Measurements from ENCODE around the gene RPL39. TPM values are rescaled to one million over a fixed set of nuclear protein-coding genes. Genes with fewer than 3 reads are reported as not detected.
"Not testable (repeated sequence)": the region's sequence is repeated elsewhere in the genome, so short reads cannot be mapped to it uniquely, and the experiment has no call there.

RPL39 gene
- total RNA-seq, 1 donor from 2014 or later: 2,086 TPM

GRCh38 chrX:119790977-119791436, 423 bp downstream of the RPL39 start:
- Mint-ChIP-seq H3K9me3 (peaks cover 4% of the 10 kb centered on the region), H3K36me3 (peaks cover 2% of the 10 kb centered on the region), H3K27ac (peak overlapping the region; percentile 97), H3K4me1 (peaks cover 15% of the 10 kb centered on the region), H3K4me3 (peak overlapping the region; percentile 94), H3K27me3 (ENCODE audit: low read depth) (no peaks in the 10 kb centered on the region)
- no peak for DNase-seq (ENCODE audit: low spot score in 2 of 2, unreplicated experiment in 2 of 2)
- TF ChIP-seq, protein P1, sequence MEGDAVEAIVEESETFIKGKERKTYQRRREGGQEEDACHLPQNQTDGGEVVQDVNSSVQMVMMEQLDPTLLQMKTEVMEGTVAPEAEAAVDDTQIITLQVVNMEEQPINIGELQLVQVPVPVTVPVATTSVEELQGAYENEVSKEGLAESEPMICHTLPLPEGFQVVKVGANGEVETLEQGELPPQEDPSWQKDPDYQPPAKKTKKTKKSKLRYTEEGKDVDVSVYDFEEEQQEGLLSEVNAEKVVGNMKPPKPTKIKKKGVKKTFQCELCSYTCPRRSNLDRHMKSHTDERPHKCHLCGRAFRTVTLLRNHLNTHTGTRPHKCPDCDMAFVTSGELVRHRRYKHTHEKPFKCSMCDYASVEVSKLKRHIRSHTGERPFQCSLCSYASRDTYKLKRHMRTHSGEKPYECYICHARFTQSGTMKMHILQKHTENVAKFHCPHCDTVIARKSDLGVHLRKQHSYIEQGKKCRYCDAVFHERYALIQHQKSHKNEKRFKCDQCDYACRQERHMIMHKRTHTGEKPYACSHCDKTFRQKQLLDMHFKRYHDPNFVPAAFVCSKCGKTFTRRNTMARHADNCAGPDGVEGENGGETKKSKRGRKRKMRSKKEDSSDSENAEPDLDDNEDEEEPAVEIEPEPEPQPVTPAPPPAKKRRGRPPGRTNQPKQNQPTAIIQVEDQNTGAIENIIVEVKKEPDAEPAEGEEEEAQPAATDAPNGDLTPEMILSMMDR (IDR thresholded peaks at IDR 0.05; ENCODE audit: unreplicated experiment): no peak

GRCh38 chrX:119784747-119785446, 6.5 kb downstream of the RPL39 start:
- Mint-ChIP-seq H3K4me3 (no peak overlapping the region), H3K36me3 (peaks cover 19% of the 10 kb centered on the region)

GRCh38 chrX:119783026-119783425, 8.4 kb downstream of the RPL39 start:
- TF ChIP-seq, protein P1 (IDR thresholded peaks at IDR 0.05; ENCODE audit: unreplicated experiment): no peak
- Mint-ChIP-seq H3K36me3 (peaks cover 19% of the 10 kb centered on the region), H3K27ac (no peak overlapping the region), H3K4me3 (no peak overlapping the region), H3K9me3 (no peaks in the 10 kb centered on the region), H3K4me1 (peaks cover 3% of the 10 kb centered on the region), H3K27me3 (ENCODE audit: low read depth) (no peaks in the 10 kb centered on the region)
- no peak for DNase-seq (ENCODE audit: low spot score in 2 of 2, unreplicated experiment in 2 of 2)

More at GRCh38 chrX:119784747-119785446, 6.5 kb downstream of the RPL39 start:
- no peak for DNase-seq (ENCODE audit: low spot score in 2 of 2, unreplicated experiment in 2 of 2)
- no peak overlapping the region for H3K27ac Mint-ChIP-seq
- no peaks in the 10 kb centered on the region for H3K9me3 Mint-ChIP-seq
- no peaks in the 10 kb centered on the region for H3K27me3 Mint-ChIP-seq (ENCODE audit: low read depth)
- TF ChIP-seq, protein P1 (IDR thresholded peaks at IDR 0.05; ENCODE audit: unreplicated experiment): no peak
- H3K4me1 Mint-ChIP-seq: peaks cover 14% of the 10 kb centered on the region

DNA sequence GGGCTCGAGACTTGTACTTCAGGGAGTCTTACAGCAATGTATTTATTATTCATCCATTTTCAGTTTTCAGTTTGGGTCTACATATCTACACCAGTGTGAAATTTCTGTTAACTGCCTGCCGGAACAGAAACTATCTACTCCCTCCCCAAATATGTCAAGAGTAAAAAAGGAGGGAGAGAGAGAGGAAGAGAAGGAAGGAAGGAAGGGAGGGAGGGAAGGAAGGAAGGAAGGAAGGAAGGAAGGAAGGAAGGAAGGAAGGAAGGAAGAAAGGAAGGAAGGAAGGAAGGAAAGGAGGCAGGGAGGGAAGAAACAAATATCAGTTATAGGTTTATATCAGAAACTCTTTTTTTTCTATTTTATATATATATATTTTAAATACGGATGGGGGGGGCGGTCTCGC, 12.6 kb downstream of the RPL39 start:
- Mint-ChIP-seq H3K4me1 (no peaks in the 10 kb centered on the region), H3K9me3 (peaks cover 8% of the 10 kb centered on the region), H3K4me3 (no peak overlapping the region), H3K27me3 (ENCODE audit: low read depth) (no peaks in the 10 kb centered on the region), H3K27ac (no peak overlapping the region), H3K36me3 (peaks cover 10% of the 10 kb centered on the region)
- DNase-seq (ENCODE audit: low spot score in 2 of 2, unreplicated experiment in 2 of 2): no peak
- TF ChIP-seq, protein P1 (IDR thresholded peaks at IDR 0.05; ENCODE audit: unreplicated experiment): no peak

DNA sequence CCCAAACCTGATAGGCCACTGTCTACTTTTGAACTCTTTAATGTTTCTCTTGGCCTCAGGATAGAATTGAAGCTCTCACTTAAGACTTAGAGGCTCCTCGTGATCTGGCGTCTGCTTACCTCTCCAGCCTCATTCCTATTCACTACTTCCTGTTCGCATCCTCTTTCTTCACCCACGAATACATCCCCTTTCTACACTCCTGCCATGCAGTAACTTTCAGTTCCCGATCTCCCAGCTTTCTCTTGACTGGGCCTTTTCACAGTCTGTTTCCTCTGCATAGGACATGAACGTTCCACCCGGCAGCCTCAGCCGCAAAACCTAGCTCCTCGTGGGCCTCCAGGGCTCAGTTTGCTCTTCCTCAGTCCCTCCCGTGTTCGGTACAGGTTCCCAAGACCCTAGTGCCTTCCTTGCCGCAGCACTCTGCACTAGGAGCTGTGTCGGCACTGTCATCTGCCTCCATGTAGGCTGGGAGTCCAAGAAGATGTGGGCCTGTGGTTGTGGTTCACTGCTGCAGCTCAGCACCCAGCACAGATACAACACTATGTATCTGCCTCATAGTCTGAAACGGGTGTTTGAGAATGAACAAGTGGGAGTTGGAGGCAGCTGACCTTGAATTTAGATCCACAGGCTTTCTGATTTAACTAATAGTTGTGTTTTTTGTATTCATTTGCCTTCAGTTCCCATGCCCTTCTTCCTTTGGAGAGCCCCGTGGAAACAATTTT, 15.8 kb downstream of the RPL39 start:
- H3K9me3 Mint-ChIP-seq: peaks cover 13% of the 10 kb centered on the region
- no peaks in the 10 kb centered on the region for H3K36me3 Mint-ChIP-seq
- no peak overlapping the region for H3K27ac Mint-ChIP-seq

DNA sequence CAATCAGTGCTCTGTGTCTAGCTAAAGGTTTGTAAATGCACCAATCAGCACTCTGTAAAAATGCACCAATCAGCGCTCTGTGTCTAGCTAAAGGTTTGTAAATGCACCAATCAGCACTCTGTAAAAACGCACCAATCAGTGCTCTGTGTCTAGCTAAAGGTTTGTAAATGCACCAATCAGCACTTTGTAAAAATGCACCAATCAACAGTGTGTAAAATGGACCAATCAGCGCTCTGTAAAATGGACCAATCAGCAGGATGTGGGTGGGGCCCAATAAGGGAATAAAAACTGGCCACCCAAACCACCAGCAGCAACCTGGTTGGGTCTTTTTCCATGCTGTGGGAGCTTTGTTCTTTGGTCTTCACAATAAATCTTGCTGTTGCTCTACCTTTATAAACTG, 22.0 kb downstream of the RPL39 start:
- not testable (repeated sequence) for H3K4me3 Mint-ChIP-seq; H3K9me3 Mint-ChIP-seq; DNase-seq (ENCODE audit: low spot score in 2 of 2, unreplicated experiment in 2 of 2); H3K4me1 Mint-ChIP-seq; H3K27me3 Mint-ChIP-seq (ENCODE audit: low read depth); H3K27ac Mint-ChIP-seq; H3K36me3 Mint-ChIP-seq

More for the DNA sequence above, 15.8 kb downstream of the RPL39 start:
- Mint-ChIP-seq H3K4me3 (no peak overlapping the region), H3K27me3 (ENCODE audit: low read depth) (no peaks in the 10 kb centered on the region), H3K4me1 (no peaks in the 10 kb centered on the region)
- DNase-seq (ENCODE audit: low spot score in 2 of 2, unreplicated experiment in 2 of 2): no peak
- TF ChIP-seq, protein P1 (IDR thresholded peaks at IDR 0.05; ENCODE audit: unreplicated experiment): no peak

GRCh38 chrX:119768436-119768835, 23.0 kb downstream of the RPL39 start:
- H3K27ac Mint-ChIP-seq, H3K9me3 Mint-ChIP-seq: not testable (repeated sequence)

More at GRCh38 chrX:119768436-119768835, 23.0 kb downstream of the RPL39 start:
- H3K27me3 Mint-ChIP-seq (ENCODE audit: low read depth); DNase-seq (ENCODE audit: low spot score in 2 of 2, unreplicated experiment in 2 of 2); H3K36me3 Mint-ChIP-seq; H3K4me3 Mint-ChIP-seq; H3K4me1 Mint-ChIP-seq: not testable (repeated sequence)

Data from mesothelial cell of epicardium (in vitro differentiated cells).